RPMI8226 (cell line): ENCODE data around the gene HMGCL.
"Not testable (repeated sequence)": the region's sequence is repeated elsewhere in the genome, so short reads cannot be mapped to it uniquely, and the experiment has no call there.

Experiments
- DNase-seq: peaks from one replicate; pipeline ENCODE4 v3.0.0-alpha.2; 2015

The HMGCL gene

DNA sequence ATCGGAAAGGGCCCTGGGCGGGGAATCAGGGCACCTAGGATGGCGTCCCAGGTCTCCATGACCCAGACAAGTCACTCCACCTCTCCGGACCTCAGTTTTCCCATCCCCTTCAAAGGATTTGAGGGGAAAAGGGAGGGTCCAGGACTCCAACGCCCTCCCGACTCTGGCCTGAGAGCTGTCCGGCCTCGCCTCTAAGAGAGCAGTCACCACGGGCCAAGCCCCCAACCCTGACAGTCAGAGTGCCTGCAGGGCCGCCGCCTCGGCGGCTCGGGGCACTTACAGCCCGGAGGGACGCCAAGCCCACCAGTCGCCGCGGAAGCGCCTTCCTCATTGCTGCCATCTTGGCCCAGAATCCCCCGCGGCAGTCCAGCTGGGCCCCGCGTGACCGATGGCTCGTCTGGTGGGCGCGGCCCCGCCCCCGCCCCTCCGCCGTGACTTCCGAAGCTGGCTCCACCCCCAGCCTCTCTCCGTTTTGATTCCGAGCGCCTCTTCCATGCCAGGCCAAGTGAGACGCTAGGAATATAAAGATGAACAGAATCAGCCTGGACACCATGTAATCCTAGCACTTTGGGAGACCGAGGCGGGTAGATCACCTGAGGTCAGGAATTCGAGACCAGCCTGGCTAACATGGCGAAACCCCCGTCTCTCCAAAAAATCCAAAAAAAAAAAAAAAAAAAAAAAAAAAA is at the start of gene HMGCL:
TSS of gene HMGCL (minus strand) at position 354 of the 686 bp plus-strand sequence. CDS start at position 340, 14 bp downstream.
- DNase-seq, result peak; percentile 92

DNA sequence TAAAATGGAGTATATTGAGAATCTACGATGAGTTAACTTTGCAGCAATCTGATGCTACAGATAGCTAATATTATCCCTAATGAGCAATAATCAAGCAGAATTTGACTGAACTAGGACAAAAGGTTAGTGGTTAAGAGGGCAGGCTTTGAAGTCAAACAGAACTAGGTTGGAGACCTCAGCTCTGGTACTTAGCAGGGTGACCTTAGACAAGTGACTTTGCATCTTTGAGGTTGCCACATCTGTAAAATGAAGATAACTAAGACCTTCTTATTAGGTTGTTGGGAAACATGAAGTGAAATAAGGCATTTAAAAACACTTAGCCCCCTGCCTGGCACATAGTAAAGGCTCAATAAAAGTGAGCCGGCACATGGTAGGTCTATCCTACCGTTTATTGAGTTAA is 47.2 kb upstream of the HMGCL start:
- DNase-seq, result no peak

DNA sequence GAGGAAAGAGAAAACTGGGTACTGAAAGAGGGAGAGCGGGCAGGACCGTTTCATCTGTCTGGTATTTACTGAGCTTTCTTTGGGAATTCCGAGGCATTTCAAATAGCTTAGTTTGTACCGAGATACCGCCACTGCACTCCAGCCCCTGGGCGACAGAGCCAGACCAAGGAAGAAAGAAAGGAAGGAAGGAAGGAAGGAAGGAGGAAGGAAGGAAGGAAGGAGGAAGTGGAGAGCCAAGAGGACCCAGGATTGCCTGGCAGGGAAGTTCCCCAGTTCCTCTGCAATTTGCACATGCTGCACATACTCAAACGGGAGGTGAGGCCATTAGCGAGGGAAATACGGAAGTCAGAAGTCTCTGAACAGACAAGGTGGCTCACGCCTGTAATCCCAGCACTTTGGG is 43.8 kb upstream of the HMGCL start:
- no peak for DNase-seq

DNA sequence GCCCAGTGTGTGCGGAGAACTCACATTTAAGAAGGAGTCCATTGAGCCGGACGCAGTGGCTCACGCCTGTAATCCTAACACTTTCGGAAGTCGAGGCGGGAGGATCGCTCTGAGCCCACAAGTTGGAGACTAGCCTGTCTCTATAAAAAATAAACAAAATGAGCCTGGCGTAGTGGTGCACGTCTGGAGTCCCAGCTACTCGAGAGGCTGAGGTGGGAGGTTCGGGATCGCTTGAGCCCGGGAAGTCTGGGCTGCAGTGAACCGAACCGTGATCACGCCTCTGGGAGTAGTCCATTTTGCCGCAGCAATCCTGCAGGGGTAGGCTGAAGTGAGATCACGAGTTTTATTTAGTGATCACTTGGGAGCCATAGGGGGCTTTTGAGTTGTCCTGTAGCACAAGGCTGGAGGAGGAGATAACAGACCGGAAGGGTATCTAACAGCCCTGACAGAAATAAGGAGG is 43.4 kb upstream of the HMGCL start:
- DNase-seq, result no peak

DNA sequence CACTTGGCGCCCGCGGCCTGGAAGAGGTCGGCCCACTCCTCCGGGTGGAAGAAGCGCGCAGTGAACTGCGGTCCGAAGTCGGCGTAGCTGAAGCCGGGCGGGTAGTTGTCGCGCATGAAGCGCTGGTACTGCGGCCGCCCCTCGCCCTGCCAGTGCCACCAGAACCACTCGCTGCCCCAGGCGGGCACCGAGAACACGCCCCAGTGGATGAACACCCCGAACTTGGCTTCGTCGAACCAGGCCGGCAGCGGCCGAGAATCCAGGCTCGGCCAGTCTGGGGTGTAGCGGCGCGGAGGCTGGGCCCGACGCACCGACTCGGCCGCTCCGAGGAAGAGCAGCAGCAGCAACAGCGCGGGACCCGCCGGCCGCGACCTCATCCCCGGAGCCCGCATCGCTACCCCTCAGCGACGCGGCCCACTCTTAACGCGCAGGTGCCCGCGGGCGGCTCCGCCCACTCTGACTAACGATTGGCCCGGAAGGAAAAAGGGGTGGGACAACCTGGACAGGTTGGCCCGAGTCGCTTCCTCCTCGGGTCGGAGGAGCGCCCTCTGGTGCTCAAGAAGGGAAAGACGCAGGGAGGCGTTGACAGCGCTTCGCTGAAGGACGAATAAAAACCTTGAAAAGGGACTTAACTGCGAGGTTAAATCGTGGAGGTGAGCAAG is 42.8 kb upstream of the HMGCL start, which contains the start of gene FUCA1:
TSS of gene FUCA1 (minus strand) at position 396 of the 662 bp plus-strand sequence. CDS start at position 392, 4 bp downstream.
- DNase-seq, result peak; percentile 98

DNA sequence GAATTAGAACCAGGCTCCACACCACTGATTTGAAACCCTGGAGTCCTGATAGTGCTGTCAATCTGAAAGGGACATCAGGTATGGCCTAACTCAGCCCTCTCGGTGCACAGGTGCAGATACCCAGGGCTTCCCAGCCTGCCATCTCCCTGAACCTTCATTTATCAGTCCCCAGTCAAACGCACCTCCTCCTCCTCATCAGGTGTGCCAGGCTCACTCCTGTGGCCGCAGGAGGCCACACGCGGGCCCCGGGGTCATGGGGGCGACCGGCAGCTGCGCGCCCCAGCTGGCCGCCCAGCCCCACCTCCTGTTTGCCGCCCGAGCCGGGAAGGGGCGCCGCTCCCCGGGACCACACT is 42.3 kb upstream of the HMGCL start:
- peak; percentile 68 for DNase-seq

DNA sequence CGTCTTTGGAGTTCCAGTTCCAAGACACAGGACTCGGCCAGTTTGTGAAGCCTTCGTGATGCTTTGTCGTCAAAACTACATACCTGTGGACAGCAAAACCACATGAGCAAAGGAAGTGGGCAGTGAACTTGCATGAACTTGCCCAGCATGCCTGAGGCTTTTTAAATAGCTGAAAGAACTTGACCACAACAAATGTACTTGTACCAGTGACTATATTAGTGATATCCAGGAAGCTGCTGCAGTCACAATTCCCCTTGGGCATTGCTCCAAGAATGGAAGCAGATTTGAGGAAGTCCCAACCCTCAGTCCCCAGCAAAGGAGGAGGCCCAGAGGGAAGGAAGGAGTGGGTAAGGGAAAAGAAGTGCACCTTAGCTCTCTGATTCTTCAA is 40.3 kb upstream of the HMGCL start:
- DNase-seq, result peak; percentile 78

DNA sequence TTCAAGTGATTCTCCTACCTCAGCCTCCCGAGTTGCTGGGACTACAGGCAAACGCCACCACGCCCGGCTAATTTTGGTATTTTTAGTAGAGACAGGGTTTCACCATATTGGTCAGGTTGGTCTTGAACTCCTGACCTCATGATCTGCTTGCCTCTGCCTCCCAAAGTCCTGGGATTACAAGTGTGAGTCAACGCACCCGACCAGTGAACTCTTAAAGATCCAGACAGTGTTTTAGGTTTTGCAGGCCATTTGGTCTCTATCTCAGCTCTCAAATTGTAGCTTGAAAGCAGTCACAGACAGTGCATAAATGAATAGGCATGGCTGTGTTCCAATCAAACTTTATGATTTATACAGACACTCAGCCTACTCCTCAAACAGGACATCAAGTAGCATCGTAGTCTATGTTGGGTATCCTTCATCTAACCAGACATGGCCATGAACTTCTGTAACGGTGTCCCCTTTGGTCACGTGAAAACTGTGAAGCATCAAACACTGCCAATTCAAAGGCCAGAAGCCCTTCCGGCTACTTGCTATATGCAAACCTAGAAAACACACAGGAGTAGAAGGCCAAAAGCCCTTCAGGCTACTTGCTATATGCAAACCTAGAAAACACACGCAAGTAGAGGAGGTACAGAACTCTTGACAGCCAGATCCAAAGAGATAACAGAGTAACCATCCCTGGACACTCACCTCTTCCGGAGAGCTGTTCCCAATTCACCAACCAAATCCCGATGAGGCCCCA is 39.7 kb upstream of the HMGCL start:
- DNase-seq, result no peak

DNA sequence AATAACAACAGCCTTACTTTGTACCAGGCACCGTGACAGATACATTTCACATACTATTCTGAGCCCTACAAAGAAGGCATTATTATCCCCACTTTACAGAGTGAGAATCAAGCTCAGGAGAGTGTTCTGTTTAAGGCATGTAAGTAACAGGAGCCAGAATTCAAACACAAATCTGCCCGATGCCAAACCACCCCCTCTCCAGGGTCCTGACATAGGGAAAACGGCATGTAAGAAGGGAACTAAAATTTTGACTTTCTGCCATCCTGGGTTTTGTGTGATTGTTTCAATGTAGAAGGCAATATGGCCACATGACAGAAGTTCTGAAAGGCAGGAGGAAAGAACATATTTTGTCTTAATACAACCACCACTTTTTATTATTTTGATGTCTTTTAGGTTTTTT is 37.4 kb upstream of the HMGCL start:
- no peak for DNase-seq

DNA sequence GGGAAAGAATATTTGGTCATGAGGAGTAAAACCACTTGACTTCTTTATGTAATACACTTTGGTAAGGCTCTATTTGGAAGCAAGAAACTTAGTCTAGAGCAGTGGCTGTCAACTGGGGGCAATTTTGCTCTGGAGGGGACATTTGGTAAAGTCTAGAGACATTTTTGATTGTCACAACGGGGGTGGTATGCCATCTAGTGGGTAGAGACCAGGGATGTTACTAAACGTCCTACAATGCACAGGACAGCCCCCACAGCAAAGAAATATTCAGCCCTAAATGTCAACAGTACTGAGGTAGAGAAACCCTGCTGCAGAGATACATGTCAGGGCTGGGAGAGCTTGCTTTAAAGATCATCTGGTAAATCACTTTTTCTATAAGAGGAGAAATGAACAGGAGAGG is 29.3 kb upstream of the HMGCL start:
- no peak for DNase-seq

DNA sequence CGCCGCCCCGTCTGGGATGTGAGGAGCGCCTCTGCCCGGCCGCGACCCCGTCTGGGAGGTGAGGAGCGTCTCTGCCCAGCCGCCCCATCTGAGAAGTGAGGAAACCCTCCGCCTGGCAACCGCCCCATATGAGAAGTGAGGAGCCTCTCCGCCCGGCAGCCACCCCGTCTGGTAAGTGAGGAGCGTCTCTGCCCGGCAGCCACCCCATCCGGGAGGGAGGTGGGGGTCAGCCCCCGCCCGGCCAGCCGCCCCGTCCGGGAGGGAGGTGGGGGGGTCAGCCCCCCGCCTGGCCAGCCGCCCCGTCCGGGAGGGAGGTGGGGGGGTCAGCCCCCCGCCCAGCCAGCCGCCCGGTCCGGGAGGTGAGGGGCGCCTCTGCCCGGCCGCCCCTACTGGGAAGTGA is 27.9 kb upstream of the HMGCL start:
- DNase-seq, result not testable (repeated sequence)

DNA sequence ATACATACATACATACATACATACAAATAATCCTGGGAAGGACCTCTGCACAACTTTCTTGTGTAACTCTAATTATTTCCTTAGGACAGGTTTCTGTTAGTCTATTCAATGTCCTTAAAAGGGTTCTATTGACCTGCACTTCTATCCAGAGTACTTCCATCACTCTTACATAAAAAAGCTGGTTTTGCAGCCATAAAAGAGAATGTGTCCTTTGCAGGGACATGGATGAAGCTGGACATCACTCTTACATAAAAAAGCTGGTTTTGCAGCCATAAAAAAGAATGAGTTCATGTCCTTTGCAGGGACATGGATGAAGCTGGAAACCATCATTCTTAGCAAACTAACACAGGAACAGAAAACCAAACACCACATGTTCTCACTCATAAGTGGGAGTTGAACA is 26.2 kb upstream of the HMGCL start:
- DNase-seq, result not testable (repeated sequence)

DNA sequence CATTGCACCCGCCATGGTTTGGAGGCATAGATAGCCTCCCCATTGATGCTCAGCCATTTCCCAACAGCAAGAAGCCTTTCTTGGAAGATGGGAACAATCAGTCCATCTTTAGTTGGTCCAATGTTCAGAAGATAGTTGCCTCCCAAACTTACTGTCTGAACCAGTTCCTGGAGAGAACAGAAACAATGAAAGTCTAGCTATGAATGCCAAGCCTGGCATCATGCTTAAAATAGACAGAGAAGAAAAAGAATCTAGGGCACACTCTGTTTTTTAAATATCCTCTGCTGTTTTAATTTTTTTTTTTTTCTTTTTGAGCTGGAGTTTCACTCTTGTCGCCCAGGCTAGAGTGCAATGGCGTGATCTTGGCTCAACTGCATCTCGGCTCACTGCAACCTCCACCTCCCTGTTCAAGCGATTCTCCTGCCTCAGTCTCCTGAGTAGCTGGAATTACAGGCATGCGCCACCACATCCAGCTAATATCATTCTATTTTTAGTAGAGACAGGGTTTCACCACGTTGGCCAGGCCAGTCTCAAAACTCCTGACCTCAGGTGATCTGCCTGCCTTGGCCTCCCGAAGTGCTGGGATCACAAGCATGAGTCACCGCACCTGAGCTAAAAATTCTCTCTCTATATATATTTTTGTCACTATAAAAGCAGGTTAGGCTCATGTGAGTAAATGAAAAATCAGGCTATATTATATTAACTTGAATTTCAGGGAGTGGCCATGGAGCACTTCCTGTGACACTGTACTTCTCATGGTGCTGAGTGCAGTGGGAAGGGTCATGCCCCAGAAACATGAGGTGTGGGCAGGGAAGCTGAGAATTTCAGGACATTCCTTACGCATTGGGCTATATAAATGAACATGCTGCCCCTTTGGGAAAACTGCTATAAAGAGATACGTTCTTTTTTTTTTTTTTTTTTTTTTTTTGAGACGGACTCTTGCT is 23.7 kb upstream of the HMGCL start:
- no peak for DNase-seq

DNA sequence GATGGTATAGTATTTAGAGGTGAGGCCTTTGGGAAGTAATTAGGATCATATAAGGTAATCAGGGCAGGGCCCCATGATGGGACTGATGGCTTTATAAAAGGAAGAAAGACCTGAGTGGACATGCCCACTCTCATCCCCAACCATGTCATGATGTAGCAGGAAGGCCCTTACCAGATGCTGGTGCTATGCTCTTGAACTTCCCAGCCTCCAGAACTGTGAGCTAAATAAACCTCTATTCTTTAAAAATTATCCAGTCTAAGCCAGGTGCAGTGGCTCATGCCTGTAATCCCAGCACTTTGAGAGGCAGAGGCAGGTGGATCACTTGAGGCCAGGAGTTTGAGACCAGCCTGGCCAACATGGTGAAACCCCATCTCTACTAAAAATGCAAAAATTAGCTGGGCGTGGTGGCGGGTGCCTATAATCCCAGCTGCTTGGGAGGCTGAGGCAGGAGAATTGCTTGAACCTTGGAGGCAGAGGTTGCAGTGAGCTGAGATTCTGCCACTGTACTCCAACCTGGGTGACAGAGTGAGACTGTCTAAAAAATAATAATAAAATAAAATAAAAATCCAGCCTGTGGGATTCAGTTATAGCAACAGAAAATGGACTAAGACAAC is 22.4 kb upstream of the HMGCL start:
- DNase-seq, result not testable (repeated sequence)

DNA sequence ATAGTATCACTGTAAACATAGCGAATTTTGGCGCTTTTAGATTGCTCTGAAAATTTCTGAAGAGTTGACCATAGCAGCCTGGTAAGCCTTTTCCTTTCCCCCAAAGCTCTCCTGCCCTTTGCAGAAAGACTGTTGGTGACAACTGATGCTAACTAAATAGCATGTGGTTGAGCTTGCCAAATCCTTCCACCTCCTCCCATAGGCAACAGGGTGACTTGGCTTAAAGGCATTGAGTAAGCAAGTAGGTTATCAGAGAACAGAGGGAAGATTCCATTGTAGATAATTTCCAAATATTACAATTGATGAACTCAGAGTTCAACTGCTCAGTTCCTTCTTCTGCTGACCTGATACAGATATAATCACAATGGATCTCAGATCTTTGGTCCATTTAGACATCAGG is 19.9 kb upstream of the HMGCL start:
- DNase-seq, result no peak

DNA sequence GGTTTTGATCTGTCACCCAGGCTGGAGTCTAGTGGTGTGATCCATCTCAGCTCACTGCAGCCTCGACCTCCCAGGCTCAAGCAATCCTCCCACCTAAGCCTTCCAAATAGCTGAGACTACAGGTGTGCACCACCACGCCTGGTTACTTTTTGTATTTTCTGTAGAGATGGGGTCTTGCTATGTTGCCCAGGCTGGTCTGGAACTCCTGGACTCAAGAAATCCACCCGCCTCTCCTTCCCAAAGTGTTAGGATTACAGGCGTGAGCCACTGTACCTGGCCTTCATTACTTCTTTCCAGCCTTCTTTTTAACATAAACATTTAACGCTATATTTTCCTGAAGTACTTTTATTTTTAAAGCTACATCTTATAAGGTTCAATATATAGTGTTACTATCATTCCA is 18.4 kb upstream of the HMGCL start:
- DNase-seq, result no peak

DNA sequence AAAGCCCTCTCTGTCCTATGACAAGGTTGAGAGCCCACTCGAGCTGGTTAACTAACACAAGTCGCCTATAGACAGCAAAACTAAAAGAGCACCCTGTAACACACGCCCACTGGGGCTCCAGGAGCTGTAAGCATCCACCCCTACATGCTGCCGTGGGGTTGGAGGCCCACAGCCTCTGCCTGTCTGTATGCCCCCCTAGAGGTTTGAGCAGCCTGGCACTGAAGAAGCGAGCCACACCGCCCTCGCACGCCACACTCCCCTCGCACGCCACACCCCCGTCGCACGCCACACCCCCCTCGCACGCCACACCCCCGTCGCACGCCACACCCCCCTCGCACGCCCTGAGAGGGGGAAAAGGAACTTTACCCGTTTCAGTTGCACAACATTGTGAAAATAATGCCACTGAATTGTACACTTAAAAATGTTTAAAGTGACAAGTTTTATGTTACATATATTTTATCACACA is 13.2 kb upstream of the HMGCL start:
- peak; percentile 79 for DNase-seq

DNA sequence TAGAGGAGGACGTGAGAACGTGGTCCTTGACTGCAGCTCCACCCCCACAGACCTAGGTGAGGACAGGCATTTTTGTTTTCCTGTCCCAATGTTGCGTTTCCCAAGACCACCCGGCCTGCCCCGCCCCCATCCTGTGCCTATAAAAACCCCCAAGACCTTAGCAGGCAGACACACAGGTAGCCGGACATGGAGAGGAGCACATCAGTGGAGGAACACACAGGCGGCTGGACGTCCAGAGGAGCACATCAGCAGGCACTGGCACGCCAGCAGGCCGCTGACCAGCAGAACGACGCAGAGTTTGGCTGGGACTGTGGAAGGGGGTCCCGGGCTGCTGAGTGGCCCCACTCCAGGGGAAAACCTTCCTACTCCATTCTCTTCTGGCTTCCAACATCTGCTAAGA is 12.7 kb upstream of the HMGCL start:
- DNase-seq, result peak; percentile 17

DNA sequence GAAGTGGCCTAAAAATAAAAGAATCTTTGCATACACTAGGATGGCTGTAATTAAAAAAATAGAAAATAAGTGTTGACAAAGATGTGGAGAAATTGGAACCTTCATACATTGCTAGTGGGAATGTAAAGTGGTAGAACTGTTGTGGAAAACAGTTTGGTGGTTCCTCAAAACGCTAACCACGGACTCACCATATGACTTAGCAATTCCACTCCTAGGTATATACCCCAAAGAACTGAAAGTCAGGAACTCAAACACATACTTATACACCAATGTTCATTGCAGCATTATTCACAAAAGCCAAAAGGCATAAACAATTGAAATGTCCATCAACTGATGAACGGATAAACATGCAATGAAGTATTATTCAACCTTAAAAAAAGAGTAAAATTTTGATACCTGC is 10.8 kb upstream of the HMGCL start:
- DNase-seq, result no peak

DNA sequence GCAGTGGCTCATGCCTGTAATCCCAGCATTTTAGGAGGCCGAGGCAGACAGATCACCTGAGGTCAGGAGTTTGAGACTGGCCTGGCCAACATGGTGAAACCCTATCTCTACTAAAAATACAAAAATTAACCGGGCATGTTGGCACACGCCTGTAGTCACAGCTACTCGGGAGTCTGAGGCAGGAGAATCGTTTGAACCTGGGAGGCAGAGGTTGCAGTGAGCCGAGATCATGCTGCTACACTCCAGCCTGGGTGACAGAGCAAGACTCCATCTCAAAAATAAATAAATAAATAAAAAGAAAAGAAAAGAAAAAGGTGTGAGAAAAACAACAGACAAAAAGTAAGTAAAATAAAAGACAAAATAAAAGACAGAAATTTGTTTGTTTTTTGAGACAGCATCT is 8.9 kb upstream of the HMGCL start:
- not testable (repeated sequence) for DNase-seq

DNA sequence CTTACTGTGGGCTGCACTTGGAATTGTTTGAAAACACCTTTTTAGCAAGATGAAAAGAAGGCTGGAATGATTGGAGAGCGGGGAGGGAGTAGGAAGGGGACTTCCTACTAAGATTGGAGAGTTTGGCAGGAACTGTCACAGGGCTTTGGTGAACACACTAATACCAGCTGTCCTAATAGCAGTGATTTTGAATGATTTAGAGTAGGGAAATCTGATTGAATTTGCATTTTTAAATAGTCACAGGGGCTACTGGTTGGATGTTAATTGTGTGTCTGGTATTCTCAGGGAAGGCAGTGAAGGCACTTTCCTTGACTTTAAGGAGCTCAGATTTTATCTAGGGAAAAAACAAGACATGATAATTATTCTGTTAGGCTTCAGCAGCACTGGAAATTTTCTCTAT is 2.5 kb upstream of the HMGCL start:
- no peak for DNase-seq

DNA sequence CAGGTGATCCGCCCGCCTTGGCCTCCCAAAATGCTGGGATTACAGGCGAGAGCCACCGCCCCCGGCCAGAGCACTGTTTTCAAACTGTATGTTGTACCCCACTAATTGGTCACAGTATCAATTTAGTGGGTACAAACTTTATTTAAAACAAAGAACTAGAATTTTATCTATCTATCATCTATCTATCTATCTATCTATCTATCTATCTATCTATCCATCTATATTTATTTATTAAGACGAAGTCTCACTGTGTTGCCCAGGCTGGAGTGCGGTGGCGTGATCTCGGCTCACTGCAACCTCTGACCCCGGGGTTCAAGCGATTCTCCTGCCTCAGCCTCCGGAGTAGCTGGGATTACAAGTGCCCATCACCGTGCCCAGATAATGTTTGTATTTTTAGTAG is 1.4 kb upstream of the HMGCL start:
- DNase-seq, result not testable (repeated sequence)
